HG02870 (cell line): ENCODE results near the gene RPGRIP1L.

Experiments
- ATAC-seq: cut with Tn5 transposase; IDR thresholded peaks from one replicate; pipeline ENCODE4 v1.9.1; 2021; ENCODE audit warnings: mild to moderate bottlenecking, moderate library complexity; ENCODE audit not compliant: unreplicated experiment

RPGRIP1L gene

DNA sequence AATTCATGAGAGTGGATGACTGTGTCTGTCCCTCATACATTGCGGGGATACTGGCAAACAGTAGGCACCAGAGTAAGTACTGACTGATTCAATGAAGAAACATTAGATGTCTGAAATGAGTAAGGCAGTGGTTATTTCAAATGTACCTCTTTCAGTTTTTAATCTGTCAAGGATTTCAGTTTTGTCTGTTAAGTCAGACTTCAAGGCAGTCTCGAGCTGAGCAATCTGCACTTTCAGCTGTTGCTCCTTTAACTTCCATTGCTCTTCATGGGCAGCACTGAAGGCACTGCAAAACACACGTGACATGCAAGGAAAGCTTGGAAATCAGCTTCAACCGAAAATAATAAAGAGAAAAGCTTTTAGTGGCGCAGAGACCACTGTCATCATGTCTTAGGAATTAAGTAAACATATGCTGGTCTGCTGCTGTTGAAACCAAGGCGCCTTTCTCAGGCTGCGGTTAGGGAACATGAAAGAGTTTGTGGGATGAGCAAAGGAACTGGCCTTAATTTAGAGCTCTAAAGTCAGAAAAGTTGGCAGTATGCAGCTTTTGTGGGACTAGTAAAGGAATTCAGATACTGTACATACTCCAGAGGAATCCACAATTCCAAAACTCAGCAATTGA is 38.8 kb downstream of the RPGRIP1L start:
- ATAC-seq: peak; percentile 98

GRCh38 chr16:53662072-53662471 is 41.6 kb downstream of the RPGRIP1L start:
- ATAC-seq: no peak

DNA sequence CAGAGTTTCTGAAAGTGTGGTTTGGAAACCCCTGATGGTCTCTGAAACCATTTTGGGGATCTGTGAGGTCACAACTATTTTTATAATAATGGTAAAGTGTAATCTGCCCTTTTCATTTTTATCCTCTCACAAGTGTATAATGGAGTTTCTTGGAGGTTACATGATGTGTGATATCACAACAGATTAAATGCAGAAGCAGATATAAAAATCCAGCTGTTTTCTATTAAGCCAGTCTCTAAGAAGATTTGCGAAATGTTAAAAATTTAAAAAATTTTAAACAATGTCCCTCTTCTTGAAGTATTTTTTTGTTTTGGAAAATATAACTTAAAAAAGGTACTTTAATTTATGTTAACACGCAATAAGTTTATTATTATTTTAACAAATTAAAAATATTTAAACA is 48.7 kb downstream of the RPGRIP1L start:
- no peak for ATAC-seq

GRCh38 chr16:53651357-53651756 is 52.3 kb downstream of the RPGRIP1L start:
- ATAC-seq: no peak

- ATAC-seq: no peak
Measured at GRCh38 chr16:53646506-53646905, 57.2 kb downstream of the RPGRIP1L start.

- no peak for ATAC-seq
Measured at GRCh38 chr16:53643474-53643873, 60.2 kb downstream of the RPGRIP1L start.

DNA sequence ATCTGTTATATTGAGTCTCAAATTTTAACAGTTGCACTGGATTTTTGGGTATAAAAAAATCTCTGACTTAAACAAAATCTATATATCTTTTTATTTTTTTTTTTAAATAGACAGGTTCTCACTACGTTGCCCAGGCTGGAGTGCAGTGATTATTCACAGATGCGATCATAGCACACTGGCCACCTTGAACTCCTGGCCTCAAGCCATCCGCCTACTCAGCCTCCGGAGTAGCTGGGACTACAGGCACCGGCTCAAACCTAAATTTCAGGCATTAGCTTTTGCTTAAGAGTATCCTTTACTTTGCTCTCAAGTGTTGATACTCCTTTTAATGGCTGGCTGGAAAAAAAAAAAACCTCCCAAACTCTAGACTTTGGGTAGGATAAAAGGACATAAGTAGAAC is 61.6 kb downstream of the RPGRIP1L start:
- ATAC-seq: no peak

- ATAC-seq: no peak
Measured at GRCh38 chr16:53636978-53637377, 66.7 kb downstream of the RPGRIP1L start.

- no peak for ATAC-seq
Measured at GRCh38 chr16:53632526-53632925, 71.1 kb downstream of the RPGRIP1L start.

GRCh38 chr16:53631236-53632025 is 72.2 kb downstream of the RPGRIP1L start:
- ATAC-seq: no peak

DNA sequence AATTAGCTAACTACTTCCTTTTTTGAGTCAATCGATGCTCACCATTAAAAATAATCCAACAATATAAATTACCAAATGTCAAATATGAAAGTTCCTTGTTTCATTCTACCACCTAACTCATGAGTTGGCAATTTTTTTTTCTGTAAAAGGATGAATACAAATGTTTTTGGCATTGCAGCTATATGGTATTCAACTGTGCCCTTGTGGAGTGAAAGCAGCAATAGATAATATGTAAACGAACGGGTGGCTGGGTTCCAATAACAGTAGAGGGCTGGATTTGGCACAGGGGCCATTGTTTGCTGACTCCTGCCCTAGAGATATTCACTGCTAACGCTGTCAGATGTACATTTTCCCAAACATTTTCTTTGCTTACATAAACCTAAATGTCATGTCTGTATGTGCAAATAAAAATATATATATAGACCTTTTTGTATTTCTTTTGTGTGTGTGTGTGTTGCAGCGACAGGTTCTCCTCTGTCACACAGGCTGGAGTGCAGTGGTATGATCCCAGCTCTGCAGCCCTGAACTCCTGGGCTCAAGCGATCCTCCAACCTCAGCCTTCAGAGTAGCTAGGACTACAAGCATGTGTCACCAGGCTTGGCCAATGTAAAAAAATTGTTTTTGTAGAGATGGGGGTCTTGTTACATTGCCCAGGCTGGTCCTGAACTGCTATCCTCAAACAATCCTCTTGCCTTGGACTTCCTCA is 73.9 kb downstream of the RPGRIP1L start:
- no peak for ATAC-seq

GRCh38 chr16:53629151-53629550 is 74.5 kb downstream of the RPGRIP1L start:
- ATAC-seq: no peak

GRCh38 chr16:53626811-53627210 is 76.8 kb downstream of the RPGRIP1L start:
- no peak for ATAC-seq

- ATAC-seq: no peak
Measured at GRCh38 chr16:53626161-53626560, 77.5 kb downstream of the RPGRIP1L start.

DNA sequence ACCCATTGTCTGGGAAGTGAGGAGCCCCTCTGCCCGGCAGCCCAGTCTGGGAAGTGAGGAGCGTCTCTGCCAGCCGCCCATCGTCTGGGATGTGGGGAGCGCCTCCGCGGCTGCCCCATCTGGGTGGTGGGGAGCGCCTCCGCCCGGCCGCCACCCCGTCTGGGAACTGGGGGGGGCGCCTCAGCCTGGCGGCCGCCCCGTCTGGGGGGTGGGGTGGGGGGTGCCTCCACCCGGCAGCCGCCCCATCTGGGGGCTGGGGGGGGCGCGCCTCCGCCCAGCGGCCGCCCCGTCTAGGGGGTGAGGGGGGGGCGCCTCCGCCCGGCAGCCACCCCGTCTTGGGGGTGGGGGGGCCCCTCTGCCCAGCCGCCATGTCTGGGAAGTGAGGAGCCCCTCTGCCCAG is 78.4 kb downstream of the RPGRIP1L start:
- ATAC-seq: no peak

- no peak for ATAC-seq
Measured at GRCh38 chr16:53622315-53622714, 81.3 kb downstream of the RPGRIP1L start.

DNA sequence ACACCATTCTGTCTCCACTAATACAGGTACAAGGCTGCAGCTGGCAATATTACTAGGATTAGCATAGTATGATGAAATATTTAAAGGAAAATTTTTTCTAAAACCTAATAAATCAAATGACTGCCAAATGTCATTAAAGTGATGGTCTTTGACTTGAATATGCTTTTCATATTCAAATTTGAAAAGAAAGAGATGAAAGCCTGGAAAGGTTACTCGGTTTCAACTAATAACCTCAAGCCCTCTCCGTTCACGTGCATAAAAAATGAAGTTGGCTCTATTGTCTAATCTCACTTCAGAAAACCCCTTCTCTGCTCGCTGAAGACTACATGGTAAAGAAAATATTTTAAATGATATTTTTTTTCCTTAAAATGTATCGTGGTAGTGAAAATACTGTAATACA is 83.2 kb downstream of the RPGRIP1L start:
- ATAC-seq: no peak

DNA sequence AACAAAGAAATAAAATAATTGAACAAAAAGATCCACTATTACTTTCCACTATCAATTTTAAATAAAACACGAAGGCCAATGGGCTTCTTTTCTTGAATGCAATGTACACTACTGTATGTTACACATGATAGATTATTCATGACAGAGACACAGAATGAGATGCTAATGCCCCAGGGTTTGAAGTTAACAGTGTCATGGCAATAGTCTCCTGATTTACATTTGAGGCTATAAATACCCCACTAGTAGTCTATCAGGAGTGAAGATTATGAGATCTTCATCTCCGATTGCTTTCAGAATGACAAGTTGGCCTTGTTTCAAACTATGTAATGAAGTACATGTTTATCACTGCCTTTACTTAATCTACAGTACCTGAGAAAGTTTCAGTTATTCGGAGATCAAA is 84.4 kb downstream of the RPGRIP1L start:
- no peak for ATAC-seq

GRCh38 chr16:53614346-53614745 is 89.3 kb downstream of the RPGRIP1L start:
- no peak for ATAC-seq

- no peak for ATAC-seq
Measured at GRCh38 chr16:53612003-53612402, 91.7 kb downstream of the RPGRIP1L start.

DNA sequence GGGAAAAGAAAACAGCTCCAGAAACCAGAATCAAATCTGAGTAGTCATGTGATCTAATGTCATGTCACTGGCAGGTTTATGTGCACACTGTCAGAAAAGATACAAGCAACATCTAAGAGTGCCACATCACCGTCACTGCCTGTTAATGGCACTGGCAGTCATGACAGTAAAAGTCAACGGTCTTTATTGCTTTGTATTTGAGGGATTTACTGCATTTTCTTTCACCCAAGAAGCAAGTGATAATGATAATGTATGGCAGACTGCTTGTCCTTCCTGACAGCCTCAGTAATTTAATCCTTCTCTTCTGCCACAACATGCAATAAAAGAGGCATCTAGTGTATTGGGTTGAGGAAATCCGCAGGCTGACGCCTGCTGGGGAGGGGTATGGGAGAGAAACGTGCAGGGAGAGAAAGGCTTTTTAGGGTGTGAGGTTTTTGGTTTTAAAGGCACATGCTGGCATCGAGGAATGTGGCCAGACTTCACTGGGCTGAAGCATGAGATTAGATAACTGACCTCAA is 92.4 kb downstream of the RPGRIP1L start:
- no peak for ATAC-seq

- no peak for ATAC-seq
Measured at GRCh38 chr16:53609536-53609935, 94.1 kb downstream of the RPGRIP1L start.
